GM19324 (cell line): ENCODE measurements around the gene AOAH.
"Not testable (repeated sequence)": the region's sequence is repeated elsewhere in the genome, so short reads cannot be mapped to it uniquely, and the experiment has no call there.

ENCODE experiments used
- ATAC-seq: cut with Tn5 transposase; IDR thresholded peaks from one replicate; pipeline ENCODE4 v1.9.1; 2021; ENCODE audit warnings: mild to moderate bottlenecking, moderate library complexity; ENCODE audit not compliant: unreplicated experiment, low FRiP score

Gene AOAH

GRCh38 chr7:36523371-36524101 is 200.8 kb downstream of the AOAH start:
- ATAC-seq = no peak

- ATAC-seq = no peak
Observed at GRCh38 chr7:36522453-36523007, 201.8 kb downstream of the AOAH start.

GRCh38 chr7:36521911-36522310 is 202.4 kb downstream of the AOAH start:
- ATAC-seq = no peak

GRCh38 chr7:36521133-36521532 is 203.2 kb downstream of the AOAH start:
- no peak for ATAC-seq

- ATAC-seq = no peak
Observed at GRCh38 chr7:36515847-36516246, 208.4 kb downstream of the AOAH start.

- no peak for ATAC-seq
Observed at GRCh38 chr7:36514289-36515243, 209.7 kb downstream of the AOAH start.

- ATAC-seq = no peak
Observed at GRCh38 chr7:36513393-36513792, 210.9 kb downstream of the AOAH start.

GRCh38 chr7:36512616-36513015 is 211.7 kb downstream of the AOAH start:
- ATAC-seq = no peak

- no peak for ATAC-seq
Observed at GRCh38 chr7:36509962-36510361, 214.3 kb downstream of the AOAH start.

GRCh38 chr7:36507475-36508440 is 216.5 kb downstream of the AOAH start:
- no peak for ATAC-seq

GRCh38 chr7:36506820-36507219 is 217.5 kb downstream of the AOAH start:
- no peak for ATAC-seq

GRCh38 chr7:36506130-36506798 is 218.0 kb downstream of the AOAH start:
- no peak for ATAC-seq

- not testable (repeated sequence) for ATAC-seq
Observed at GRCh38 chr7:36504617-36505016, 219.7 kb downstream of the AOAH start.

GRCh38 chr7:36504216-36504615 is 220.1 kb downstream of the AOAH start:
- ATAC-seq = not testable (repeated sequence)

GRCh38 chr7:36497775-36498174 is 226.5 kb downstream of the AOAH start:
- no peak for ATAC-seq

GRCh38 chr7:36497176-36497575 is 227.1 kb downstream of the AOAH start:
- not testable (repeated sequence) for ATAC-seq

GRCh38 chr7:36496576-36496975 is 227.7 kb downstream of the AOAH start:
- no peak for ATAC-seq

GRCh38 chr7:36491317-36491716 is 233.0 kb downstream of the AOAH start:
- no peak for ATAC-seq

GRCh38 chr7:36490419-36490830 is 233.9 kb downstream of the AOAH start:
- ATAC-seq = no peak
